ENCODE results near the gene TTC9B. TPM values are rescaled to one million over a fixed set of nuclear protein-coding genes. Genes with fewer than 3 reads are reported as not detected.
A peak's percentile ranks its signal among the peaks of the same experiment; 100 is the strongest.

Gene TTC9B
- total and polyA plus RNA-seq, 2 of the 13 experiments (the other 11 are each of a cell fraction or from before 2014, with no cell fraction given) = not detected

DNA sequence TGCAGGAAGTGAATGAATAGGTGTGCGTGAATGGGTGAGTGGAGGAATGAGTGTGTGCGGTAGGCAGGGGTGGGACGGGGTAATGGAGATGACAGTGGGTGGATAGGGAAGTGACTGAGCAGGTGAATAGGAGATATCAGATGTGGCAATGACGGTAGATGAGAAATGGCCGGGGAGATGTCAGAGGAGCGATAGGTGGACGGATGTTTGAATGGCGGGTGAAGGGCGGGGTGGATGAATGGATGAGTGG lies 1.5 kb downstream of the TTC9B start:
- no TSS peak for BruUV-seq (replicated peaks)
- FAIRE-seq (no peak), ATAC-seq (no peak), DNase-seq (ENCODE audit: low spot score) (no peak)
- no peak for TF ChIP-seq RELA (CRISPR knock-in tag; IDR thresholded peaks at IDR 0.05)
- no peak for TF ChIP-seq ZNF790 (CRISPR knock-in tag; IDR thresholded peaks at IDR 0.05; ENCODE audit: borderline replicate concordance)
- TF ChIP-seq, protein P1, sequence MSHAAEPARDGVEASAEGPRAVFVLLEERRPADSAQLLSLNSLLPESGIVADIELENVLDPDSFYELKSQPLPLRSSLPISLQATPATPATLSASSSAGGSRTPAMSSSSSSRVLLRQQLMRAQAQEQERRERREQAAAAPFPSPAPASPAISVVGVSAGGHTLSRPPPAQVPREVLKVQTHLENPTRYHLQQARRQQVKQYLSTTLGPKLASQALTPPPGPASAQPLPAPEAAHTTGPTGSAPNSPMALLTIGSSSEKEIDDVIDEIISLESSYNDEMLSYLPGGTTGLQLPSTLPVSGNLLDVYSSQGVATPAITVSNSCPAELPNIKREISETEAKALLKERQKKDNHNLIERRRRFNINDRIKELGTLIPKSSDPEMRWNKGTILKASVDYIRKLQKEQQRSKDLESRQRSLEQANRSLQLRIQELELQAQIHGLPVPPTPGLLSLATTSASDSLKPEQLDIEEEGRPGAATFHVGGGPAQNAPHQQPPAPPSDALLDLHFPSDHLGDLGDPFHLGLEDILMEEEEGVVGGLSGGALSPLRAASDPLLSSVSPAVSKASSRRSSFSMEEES (CRISPR knock-in tag; IDR thresholded peaks at IDR 0.05) = no peak
- TF ChIP-seq NPAS2 (CRISPR knock-in tag; IDR thresholded peaks at IDR 0.05; ENCODE audit: borderline replicate concordance) = no peak
- TF ChIP-seq ZNF235 (CRISPR knock-in tag; IDR thresholded peaks at IDR 0.05; ENCODE audit: borderline replicate concordance) = no peak
- TF ChIP-seq HHEX (CRISPR knock-in tag; IDR thresholded peaks at IDR 0.05) = no peak
- TF ChIP-seq SATB2 (CRISPR knock-in tag; IDR thresholded peaks at IDR 0.05) = no peak
- no peak for TF ChIP-seq MYPOP (CRISPR knock-in tag; IDR thresholded peaks at IDR 0.05)
- TF ChIP-seq JUNB (CRISPR knock-in tag; IDR thresholded peaks at IDR 0.05; ENCODE audit: borderline replicate concordance) = 0 out of 2 replicates have a peak, but pooled peaks have one; percentile 32
- 0 out of 2 replicates have a peak, but pooled peaks have one; percentile 13 for TF ChIP-seq BATF2 (CRISPR knock-in tag; IDR thresholded peaks at IDR 0.05)
- TF ChIP-seq RBAK (CRISPR knock-in tag; IDR thresholded peaks at IDR 0.05) = no peak
- no peak for TF ChIP-seq ZNF629 (CRISPR knock-in tag; conservative IDR thresholded peaks at IDR 0.05)
- no peak for TF ChIP-seq ZMAT5 (CRISPR knock-in tag; IDR thresholded peaks at IDR 0.05; ENCODE audit: borderline replicate concordance, low read depth)
- no peak for TF ChIP-seq NR1H2 (CRISPR knock-in tag; IDR thresholded peaks at IDR 0.05; ENCODE audit: borderline replicate concordance, low read depth)
- 0 out of 2 replicates have a peak, but pooled peaks have one; percentile 38 for TF ChIP-seq ZFP91 (CRISPR knock-in tag; IDR thresholded peaks at IDR 0.05; ENCODE audit: borderline replicate concordance)
- no peak for TF ChIP-seq RORA (CRISPR knock-in tag; IDR thresholded peaks at IDR 0.05)
- in situ Hi-C loops (cut with HindIII; ENCODE audit: extremely low pct_ligation_motif_present, low pct_unique_long_range_greater_than_20kb) (no loop called here), intact Hi-C loops (cut with micrococcal nuclease; ENCODE audit: unreplicated experiment) (no loop called here)
- Histone ChIP-seq H3K9ac (ENCODE audit: insufficient read depth, low read depth, low read length) (no peak overlapping the region), H3K9me3 (ENCODE audit: low read length) (no peaks in the 10 kb centered on the region), H3K27ac (ENCODE audit: extremely low read length, insufficient read depth, low read length) (no peak overlapping the region), H3K36me3 (replicated peaks in 1 of 2; ENCODE audit: control insufficient read depth in 1 of 2, insufficient read depth in 2 of 2, low read length in 2 of 2) (no peaks in the 10 kb centered on the region), H3K4me2 (ENCODE audit: low read depth, low read length) (no peak overlapping the region), H3K27me3 (ENCODE audit: control insufficient read depth in 1 of 2, insufficient read depth in 2 of 2, low read length in 2 of 2) (peaks cover 0 to 7% of the 10 kb centered on the region in 2 experiments; a peak in 1 of 5 replicates), H3K79me2 (ENCODE audit: insufficient read depth, low read length) (no peaks in the 10 kb centered on the region), H2AFZ (ENCODE audit: low read length) (no peak overlapping the region), H4K20me1 (ENCODE audit: insufficient read depth, low read length) (no peaks in the 10 kb centered on the region), H3K4me3 (replicated peaks in 1 of 3; ENCODE audit: insufficient read depth in 1 of 3, low read depth in 2 of 3, low read length in 3 of 3) (no peak overlapping the region), H3K4me1 (ENCODE audit: insufficient read depth, low read length) (peaks cover 7% of the 10 kb centered on the region)
- WGBS (ENCODE audit: low lambda C conversion rate) = 74% methylated on average over 9 of the region's 9 CpGs
- CTCF ChIA-PET (ENCODE audit: low intra/inter-chr PET ratio, low total read pairs) = no interaction called here
- POLR2A ChIA-PET = no interaction called here
